Measurements from ENCODE around the gene SLC9A1.

SLC9A1 gene

DNA sequence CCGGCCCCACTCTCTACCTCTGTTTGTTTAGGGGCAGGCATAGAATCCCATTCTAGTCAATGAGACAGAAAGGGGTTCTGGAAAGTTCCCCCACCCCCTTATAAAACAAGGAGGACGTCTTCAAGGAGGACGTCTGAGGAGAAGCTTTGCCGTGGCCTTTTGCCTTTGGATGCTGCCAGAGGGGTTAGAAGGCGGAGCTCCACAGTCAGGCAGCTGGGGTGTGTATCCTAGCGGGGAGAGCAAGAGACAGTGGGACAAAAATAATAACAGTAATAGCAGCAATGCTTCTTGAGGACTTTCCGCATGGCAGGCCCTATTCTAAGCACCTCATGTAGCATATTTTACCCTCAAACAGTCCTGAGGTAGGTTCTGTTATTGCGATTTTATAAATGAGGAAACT lies 94.0 kb downstream of the SLC9A1 start:
- no peak for DNase-seq

DNA sequence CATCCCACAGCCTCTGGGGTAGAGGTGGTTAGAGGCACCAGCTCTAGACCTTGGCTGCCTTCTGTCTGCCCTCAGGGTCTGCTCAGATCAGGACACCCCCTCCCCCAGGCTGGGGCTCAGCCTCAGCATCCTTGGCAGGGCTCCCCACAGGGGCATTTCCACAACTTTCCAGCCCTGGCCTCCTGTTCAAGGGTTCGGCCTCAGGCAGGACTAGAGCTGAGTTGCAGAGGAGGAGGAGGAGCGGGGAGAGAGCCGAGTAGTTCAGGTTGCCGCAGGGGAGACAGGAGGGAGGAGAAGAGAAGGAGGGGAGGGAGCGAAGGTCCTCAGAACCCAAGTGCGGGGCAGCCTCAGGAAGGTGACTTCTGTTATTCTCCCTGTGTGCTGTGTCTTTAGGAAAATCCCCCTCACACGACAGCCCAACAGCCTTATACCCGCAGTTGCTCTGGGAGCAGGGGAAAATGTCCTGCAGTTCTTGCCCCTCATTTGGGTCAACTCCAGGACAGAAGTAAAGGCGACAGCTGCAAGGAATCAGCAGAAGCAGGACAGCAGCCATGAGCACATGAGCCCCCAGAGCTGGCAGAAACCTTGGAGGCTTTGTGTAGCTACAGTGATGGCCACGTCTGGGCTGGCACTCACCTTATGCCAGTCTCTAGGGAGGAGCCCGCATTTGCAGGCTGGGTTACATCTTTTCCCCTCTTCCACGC lies 95.8 kb downstream of the SLC9A1 start:
- DNase-seq, result no peak

DNA sequence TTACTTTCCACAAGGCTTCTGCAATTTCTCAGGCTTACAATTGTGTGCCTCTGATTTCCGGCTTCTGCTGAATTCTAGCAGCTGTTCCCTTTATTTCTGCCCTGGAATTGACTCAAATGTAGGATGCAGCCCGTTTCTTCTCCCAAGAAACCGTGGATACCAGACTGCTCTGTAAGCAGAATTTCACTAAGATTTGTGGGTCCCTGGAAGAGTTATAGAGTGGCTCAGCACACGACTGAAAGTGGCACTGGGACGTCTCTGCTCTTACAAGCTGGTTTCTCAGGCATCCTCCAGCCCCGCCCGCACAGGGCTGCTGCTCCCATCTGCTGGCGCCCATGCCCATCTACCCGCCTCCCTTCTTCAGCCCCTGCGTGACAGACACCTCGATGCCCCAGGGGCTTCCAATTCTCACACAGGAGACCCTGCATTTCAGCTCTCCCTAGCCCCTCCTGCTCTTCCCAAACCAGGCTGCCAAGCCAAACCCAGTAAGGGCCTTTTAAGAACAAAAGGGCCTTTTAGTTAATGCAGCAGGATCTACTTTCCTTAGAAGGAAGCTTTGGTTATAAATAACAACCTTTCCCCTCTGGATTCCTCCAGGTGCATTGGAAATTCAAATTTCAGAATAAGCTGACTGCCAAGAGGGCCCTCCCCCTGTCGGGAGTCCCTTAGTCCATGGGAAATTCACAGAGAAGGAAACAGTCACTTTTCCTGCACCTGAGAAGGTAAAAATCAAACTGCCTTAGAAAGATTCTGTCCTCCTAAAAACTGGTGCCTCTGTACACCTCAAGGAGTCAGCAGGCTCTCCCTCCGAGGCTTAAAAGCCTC lies 96.9 kb downstream of the SLC9A1 start:
- peak; percentile 59 for DNase-seq

DNA sequence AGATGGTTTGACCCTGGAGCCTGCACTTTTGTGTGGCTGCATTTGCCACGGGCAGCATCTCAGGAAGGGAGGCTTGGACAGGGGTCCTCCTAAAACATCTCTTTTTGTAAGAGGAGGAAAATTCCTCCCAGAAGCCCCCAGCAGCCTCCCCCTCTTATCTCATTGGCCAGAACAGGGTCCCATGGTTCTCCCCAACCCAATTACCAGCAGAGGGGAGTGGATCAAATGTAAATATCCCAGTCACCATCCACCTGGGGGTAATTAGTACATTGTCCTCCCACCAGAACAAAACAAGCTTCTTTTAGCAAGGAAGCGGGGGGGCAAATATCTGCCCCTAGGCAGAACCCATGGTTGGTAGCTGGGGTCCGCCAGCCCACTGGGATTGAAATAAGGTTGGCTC lies 97.5 kb downstream of the SLC9A1 start:
- no peak for DNase-seq

DNA sequence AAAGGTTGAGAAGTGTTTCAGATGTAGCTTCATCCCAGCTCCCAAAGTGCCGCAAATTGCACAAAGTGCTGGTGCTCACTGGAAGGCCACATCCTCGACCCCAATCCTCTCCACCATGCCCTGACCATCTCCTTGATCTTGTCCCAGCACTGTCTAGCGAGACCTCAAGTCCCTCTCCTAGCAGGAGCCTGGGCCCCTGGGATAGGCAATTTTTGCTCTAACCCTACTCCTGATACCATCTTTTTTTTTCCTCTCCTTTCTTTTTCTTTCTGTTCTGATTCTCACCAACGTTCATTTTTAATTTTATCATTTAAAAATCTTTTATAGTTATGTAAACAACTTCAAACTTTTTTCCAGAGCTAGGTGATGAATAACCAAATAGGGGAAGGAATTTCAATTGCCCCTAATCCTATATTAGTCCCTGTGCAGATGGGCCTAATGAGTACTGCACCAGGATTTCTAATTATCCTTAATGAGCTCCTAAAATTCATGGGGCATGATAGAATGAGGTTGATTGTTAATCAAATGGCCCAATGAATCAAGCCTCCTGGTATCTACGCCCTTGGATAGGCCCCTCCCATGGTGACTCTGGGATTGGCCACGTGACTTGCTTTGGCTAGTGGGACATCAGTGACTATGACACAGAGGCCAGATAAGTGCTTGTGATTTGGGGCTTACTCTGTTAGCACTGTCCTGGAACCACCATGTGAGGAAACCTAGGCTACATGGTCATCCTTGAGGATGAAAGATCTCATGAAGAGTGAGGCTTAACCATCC lies 100.8 kb downstream of the SLC9A1 start:
- no peak for DNase-seq

DNA sequence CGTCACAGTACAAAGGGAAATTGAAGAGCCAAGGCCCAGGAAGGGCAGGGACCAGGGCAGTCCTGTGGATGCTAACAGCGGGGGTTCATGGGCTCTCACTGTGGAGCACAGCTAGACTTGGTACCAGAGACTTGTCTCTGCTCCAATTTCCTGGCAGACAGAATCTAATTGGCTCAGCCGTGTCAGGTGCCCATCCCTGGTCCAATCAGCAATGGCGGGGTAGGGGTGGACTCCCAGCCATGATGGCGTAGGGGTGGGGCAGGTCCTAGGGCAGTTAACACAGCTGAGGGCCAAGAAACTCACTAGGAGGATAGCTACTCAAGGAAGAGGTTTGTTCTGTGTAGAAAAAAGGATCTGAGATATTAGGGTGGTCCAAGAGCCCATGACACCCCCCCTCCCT lies 102.4 kb downstream of the SLC9A1 start:
- DNase-seq, result no peak

DNA sequence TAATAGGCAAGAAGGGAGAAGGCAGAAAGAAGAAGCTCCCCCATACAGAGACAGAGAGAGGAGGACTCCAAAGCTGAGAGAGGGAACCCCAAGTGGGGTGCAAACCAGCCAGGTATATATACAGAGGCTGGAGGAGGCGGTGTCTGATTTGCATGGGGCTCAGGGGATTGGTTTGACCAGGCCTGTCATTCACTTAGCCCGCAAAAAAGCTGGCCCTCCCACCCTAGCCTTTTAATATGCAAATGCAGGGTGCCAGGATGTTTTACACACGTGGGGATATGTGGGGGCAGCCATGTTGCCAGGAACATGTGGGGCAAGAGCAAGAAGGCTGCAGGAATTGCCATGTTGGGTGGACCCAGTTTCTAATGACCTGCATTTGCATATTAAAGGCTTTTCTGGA lies 105.3 kb downstream of the SLC9A1 start:
- peak; percentile 45 for DNase-seq

DNA sequence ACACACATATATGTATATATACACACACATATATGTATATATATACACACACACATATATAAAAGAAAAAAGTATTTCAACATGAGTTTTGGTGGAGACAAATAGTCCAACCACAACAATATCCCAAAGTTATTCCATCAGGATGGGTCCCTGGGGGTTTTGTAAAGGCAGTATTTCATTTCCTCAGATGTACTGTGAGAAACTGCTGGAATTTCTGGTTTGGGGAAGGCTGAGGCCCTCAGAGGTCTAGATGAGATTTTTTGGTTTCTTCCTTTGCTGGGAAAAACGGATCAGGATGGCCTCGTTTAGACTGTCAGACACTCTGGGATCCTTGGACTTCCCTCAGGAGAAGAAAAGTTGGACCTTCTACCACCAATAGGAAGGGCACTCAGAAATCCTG lies 105.8 kb downstream of the SLC9A1 start:
- no peak for DNase-seq
